ENCODE measurements around the gene SLC39A11. TPM values are rescaled to one million over a fixed set of nuclear protein-coding genes. Genes with fewer than 3 reads are reported as not detected.

The SLC39A11 gene
- total and polyA plus RNA-seq, 8 donors, result 13.6 to 49.0 (median 17.5) TPM

DNA sequence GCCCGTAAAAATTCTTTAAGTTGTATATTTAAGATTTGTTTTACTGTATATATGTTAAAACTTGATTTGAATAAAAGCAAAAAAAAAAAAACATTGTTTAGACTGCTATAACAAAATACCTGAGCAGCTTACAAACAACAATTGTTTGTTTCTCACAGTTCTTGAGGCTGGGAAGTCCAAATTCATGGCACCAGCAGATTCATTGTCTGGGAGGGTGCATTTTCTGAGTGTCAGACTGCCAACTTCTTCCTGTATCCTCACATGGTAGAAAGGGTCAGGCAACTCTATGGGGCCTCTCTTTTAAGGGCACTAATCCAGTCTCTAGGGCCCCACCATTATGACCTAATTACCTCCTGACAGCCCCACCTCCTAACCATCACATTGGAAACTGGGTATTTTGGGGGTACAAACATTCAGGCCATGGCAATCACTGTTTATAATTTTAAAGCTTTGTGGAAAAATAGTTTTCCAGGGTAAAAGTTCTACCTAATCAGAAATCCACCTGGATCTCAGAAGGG, 281.4 kb downstream of the SLC39A11 start:
- Histone ChIP-seq H3K27ac (no peak overlapping the region), H3K9me3 (peaks cover 0 to 11% of the 10 kb centered on the region in 2 donors), H3K4me1 (no peaks in the 10 kb centered on the region), H3K36me3 (peaks cover 0 to 39% of the 10 kb centered on the region in 2 donors), H3K4me3 (no peak overlapping the region), H3K27me3 (no peaks in the 10 kb centered on the region)
- no peak for DNase-seq
- no peak for ATAC-seq
- intact Hi-C loops (cut with DNase I), result no loop called here
- no peak for TF ChIP-seq CTCF (IDR thresholded peaks at IDR 0.05)

DNA sequence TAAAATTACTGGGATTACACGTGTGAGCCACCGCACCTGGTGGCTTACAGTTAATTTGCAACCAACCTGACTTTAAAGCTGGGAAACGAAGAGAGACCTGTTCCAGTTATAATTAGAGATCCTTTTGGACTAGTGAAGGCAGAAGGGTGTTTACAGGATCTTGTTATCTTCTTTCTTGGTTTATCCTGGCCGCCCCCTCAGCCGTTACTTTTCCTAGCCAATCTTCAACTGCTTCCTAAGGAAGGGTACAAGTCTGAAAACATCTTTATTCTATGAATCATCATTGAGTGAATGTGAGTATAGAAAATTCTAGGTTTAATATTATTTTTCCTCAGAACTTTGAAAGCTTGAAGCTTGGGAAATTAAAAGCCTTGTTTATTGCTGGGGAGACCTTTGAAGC, 286.5 kb downstream of the SLC39A11 start:
- DNase-seq, result no peak
- no peak overlapping the region for H3K4me3 ChIP-seq
- peaks cover 0 to 11% of the 10 kb centered on the region in 2 donors for H3K36me3 ChIP-seq
- no peaks in the 10 kb centered on the region for H3K4me1 ChIP-seq
- no peak for ATAC-seq
- H3K9me3 ChIP-seq, result peaks cover 0 to 10% of the 10 kb centered on the region in 2 donors
- no peak overlapping the region for H3K27ac ChIP-seq
- intact Hi-C loops (cut with DNase I), result no loop called here
- H3K27me3 ChIP-seq, result no peaks in the 10 kb centered on the region
- TF ChIP-seq CTCF (IDR thresholded peaks at IDR 0.05), result no peak

- no peaks in the 10 kb centered on the region for H3K4me1 ChIP-seq
- peaks cover 0 to 9% of the 10 kb centered on the region in 2 donors for H3K36me3 ChIP-seq
- H3K4me3 ChIP-seq, result no peak overlapping the region
- peaks cover 0 to 15% of the 10 kb centered on the region in 2 donors for H3K9me3 ChIP-seq
- no peak for TF ChIP-seq CTCF (IDR thresholded peaks at IDR 0.05)
- no peak overlapping the region for H3K27ac ChIP-seq
- no peaks in the 10 kb centered on the region for H3K27me3 ChIP-seq
- no peak for DNase-seq
- ATAC-seq, result no peak
- intact Hi-C loops (cut with DNase I), result no loop called here
Measured at GRCh38 chr17:72804949-72805707, 287.4 kb downstream of the SLC39A11 start.

DNA sequence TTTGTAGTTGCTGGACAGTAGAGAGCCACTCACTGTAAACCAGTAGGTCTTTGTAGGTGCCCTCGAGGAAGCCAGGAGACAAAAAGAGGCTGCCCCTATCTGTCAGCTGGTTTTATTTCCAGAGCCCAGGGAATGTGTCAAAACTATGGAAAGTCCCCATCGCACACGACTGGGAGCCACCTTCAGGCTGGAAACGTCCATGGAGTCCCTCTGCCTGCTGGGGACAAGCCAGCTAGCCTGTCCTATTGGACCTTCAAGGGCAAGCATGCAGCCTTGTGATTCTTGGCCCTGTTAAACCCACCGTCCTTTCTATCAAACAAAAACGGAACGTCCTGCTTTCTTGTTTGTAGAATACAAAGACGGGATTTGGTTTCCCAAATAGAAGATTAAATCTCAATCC, 289.8 kb downstream of the SLC39A11 start:
- no peak for DNase-seq
- no peak for TF ChIP-seq CTCF (IDR thresholded peaks at IDR 0.05)
- intact Hi-C loops (cut with DNase I), result no loop called here
- no peak overlapping the region for H3K27ac ChIP-seq
- peaks cover 0 to 18% of the 10 kb centered on the region in 2 donors for H3K36me3 ChIP-seq
- H3K4me3 ChIP-seq, result no peak overlapping the region
- H3K27me3 ChIP-seq, result no peaks in the 10 kb centered on the region
- no peak for ATAC-seq
- H3K4me1 ChIP-seq, result no peaks in the 10 kb centered on the region
- peaks cover 0 to 30% of the 10 kb centered on the region in 2 donors for H3K9me3 ChIP-seq

- H3K9me3 ChIP-seq, result peaks cover 0 to 56% of the 10 kb centered on the region in 2 donors
- intact Hi-C loops (cut with DNase I), result no loop called here
- no peaks in the 10 kb centered on the region for H3K4me1 ChIP-seq
- ATAC-seq (no peak), DNase-seq (no peak)
- TF ChIP-seq CTCF (IDR thresholded peaks at IDR 0.05), result no peak
- no peak overlapping the region for H3K4me3 ChIP-seq
- no peaks in the 10 kb centered on the region for H3K27me3 ChIP-seq
- no peak overlapping the region for H3K27ac ChIP-seq
- H3K36me3 ChIP-seq, result peaks cover 0 to 40% of the 10 kb centered on the region in 2 donors
Measured at GRCh38 chr17:72797142-72797541, 295.3 kb downstream of the SLC39A11 start.
